ENCODE results near the gene SCN11A. TPM values are rescaled to one million over a fixed set of nuclear protein-coding genes. Genes with fewer than 3 reads are reported as not detected.

Gene SCN11A
- total and polyA plus RNA-seq, 4 donors, result 0.06 to 0.18 (median 0.11) TPM

GRCh38 chr3:39088889-39089288, 37.1 kb upstream of the SCN11A start:
- Histone ChIP-seq H3K4me3 (ENCODE audit: low read depth in 1 of 3, low read length in 3 of 3) (no peak overlapping the region), H3K4me1 (ENCODE audit: control insufficient read depth in 4 of 4, insufficient read depth in 4 of 4, low read length in 3 of 4) (no peaks in the 10 kb centered on the region), H3K9ac (ENCODE audit: low read depth in 1 of 2, low read length in 2 of 2) (no peak overlapping the region), H3K9me3 (ENCODE audit: control insufficient read depth in 4 of 4, low read length in 3 of 4) (no peaks in the 10 kb centered on the region), H3K36me3 (ENCODE audit: control insufficient read depth in 4 of 4, insufficient read depth in 3 of 4, low read depth in 1 of 4, low read length in 3 of 4) (peaks cover 8 to 71% (median 46%) of the 10 kb centered on the region in 4 donors), H3K27ac (ENCODE audit: low read depth in 1 of 2, low read length in 2 of 2) (no peak overlapping the region), H3K27me3 (ENCODE audit: control insufficient read depth in 4 of 4, insufficient read depth in 4 of 4, low read length in 3 of 4) (no peaks in the 10 kb centered on the region)
- 95% methylated on average over 3 of the region's 3 CpGs for WGBS
- TF ChIP-seq, protein P1, sequence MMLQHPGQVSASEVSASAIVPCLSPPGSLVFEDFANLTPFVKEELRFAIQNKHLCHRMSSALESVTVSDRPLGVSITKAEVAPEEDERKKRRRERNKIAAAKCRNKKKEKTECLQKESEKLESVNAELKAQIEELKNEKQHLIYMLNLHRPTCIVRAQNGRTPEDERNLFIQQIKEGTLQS (IDR thresholded peaks at IDR 0.05), result no peak
- TF ChIP-seq, protein P2, sequence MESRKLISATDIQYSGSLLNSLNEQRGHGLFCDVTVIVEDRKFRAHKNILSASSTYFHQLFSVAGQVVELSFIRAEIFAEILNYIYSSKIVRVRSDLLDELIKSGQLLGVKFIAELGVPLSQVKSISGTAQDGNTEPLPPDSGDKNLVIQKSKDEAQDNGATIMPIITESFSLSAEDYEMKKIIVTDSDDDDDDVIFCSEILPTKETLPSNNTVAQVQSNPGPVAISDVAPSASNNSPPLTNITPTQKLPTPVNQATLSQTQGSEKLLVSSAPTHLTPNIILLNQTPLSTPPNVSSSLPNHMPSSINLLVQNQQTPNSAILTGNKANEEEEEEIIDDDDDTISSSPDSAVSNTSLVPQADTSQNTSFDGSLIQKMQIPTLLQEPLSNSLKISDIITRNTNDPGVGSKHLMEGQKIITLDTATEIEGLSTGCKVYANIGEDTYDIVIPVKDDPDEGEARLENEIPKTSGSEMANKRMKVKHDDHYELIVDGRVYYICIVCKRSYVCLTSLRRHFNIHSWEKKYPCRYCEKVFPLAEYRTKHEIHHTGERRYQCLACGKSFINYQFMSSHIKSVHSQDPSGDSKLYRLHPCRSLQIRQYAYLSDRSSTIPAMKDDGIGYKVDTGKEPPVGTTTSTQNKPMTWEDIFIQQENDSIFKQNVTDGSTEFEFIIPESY (IDR thresholded peaks at IDR 0.05), result no peak
- TF ChIP-seq YY1 (IDR thresholded peaks at IDR 0.05) (no peak), FOXA2 (IDR thresholded peaks at IDR 0.05) (no peak), RXRA (IDR thresholded peaks at IDR 0.05) (no peak), GABPA (IDR thresholded peaks at IDR 0.05 in 1 of 2, conservative IDR thresholded peaks at IDR 0.05 in 1 of 2) (no peak), CTCF (IDR thresholded peaks at IDR 0.05; ENCODE audit: low read depth, low read length, missing input control) (no peak), EGR1 (IDR thresholded peaks at IDR 0.05; ENCODE audit: low read depth in 2 of 2) (no peak), TAF1 (conservative IDR thresholded peaks at IDR 0.05) (no peak), SP1 (IDR thresholded peaks at IDR 0.05) (no peak), FOXA1 (IDR thresholded peaks at IDR 0.05) (no peak), HNF4G (IDR thresholded peaks at IDR 0.05) (no peak), RAD21 (IDR thresholded peaks at IDR 0.05) (no peak), NR2F2 (IDR thresholded peaks at IDR 0.05) (no peak), HNF4A (conservative IDR thresholded peaks at IDR 0.05) (no peak), JUND (IDR thresholded peaks at IDR 0.05) (no peak)
- TF ChIP-seq, protein P3, sequence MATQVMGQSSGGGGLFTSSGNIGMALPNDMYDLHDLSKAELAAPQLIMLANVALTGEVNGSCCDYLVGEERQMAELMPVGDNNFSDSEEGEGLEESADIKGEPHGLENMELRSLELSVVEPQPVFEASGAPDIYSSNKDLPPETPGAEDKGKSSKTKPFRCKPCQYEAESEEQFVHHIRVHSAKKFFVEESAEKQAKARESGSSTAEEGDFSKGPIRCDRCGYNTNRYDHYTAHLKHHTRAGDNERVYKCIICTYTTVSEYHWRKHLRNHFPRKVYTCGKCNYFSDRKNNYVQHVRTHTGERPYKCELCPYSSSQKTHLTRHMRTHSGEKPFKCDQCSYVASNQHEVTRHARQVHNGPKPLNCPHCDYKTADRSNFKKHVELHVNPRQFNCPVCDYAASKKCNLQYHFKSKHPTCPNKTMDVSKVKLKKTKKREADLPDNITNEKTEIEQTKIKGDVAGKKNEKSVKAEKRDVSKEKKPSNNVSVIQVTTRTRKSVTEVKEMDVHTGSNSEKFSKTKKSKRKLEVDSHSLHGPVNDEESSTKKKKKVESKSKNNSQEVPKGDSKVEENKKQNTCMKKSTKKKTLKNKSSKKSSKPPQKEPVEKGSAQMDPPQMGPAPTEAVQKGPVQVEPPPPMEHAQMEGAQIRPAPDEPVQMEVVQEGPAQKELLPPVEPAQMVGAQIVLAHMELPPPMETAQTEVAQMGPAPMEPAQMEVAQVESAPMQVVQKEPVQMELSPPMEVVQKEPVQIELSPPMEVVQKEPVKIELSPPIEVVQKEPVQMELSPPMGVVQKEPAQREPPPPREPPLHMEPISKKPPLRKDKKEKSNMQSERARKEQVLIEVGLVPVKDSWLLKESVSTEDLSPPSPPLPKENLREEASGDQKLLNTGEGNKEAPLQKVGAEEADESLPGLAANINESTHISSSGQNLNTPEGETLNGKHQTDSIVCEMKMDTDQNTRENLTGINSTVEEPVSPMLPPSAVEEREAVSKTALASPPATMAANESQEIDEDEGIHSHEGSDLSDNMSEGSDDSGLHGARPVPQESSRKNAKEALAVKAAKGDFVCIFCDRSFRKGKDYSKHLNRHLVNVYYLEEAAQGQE (IDR thresholded peaks at IDR 0.05), result no peak
- TF ChIP-seq, protein P4, sequence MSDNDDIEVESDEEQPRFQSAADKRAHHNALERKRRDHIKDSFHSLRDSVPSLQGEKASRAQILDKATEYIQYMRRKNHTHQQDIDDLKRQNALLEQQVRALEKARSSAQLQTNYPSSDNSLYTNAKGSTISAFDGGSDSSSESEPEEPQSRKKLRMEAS (IDR thresholded peaks at IDR 0.05), result no peak
- DNase-seq (ENCODE audit: low spot score), result no peak

Data from liver (tissue), 9 donors.